H9 (cell line): ENCODE results near the gene ANKRD35. TPM values are rescaled to one million over a fixed set of nuclear protein-coding genes. Genes with fewer than 3 reads are reported as not detected.

Source experiments
- DNase-seq: peaks from one replicate; pipeline ENCODE4 v3.0.0-alpha.2; 2017
- H2AFZ ChIP-seq: one replicate; pipeline ENCODE4 v1.6.1; 2013; ENCODE audit warnings: mild to moderate bottlenecking, low read length, control low read depth, moderate library complexity
- H2AK5ac ChIP-seq: 2 replicates; pipeline ENCODE4 v1.6.1; 2013; ENCODE audit warnings: low read length, control low read depth, mixed read lengths; ENCODE audit not compliant: insufficient read length
- H2BK120ac ChIP-seq: one replicate; pipeline ENCODE4 v1.6.1; 2013; ENCODE audit warnings: low read depth, mild to moderate bottlenecking, low read length, control low read depth, inconsistent platforms; ENCODE audit not compliant: poor library complexity, severe bottlenecking
- H2BK12ac ChIP-seq: 2 replicates; pipeline ENCODE4 v1.6.1; 2013; ENCODE audit warnings: low read length, control low read depth, mixed read lengths, low read depth; ENCODE audit not compliant: insufficient read length
- H2BK15ac ChIP-seq: 2 replicates; pipeline ENCODE4 v1.6.1; 2013; ENCODE audit warnings: low read depth, low read length, control low read depth
- H2BK20ac ChIP-seq: one replicate; pipeline ENCODE4 v1.6.1; 2013; ENCODE audit warnings: low read depth, mild to moderate bottlenecking, low read length, control low read depth, inconsistent platforms; ENCODE audit not compliant: poor library complexity, severe bottlenecking
- H2BK5ac ChIP-seq: 2 replicates; pipeline ENCODE4 v1.6.1; 2013; ENCODE audit warnings: low read length, control low read depth, mixed read lengths; ENCODE audit not compliant: insufficient read length
- H3K14ac ChIP-seq: 2 replicates; pipeline ENCODE4 v1.6.1; 2013; ENCODE audit warnings: low read length, control low read depth; ENCODE audit not compliant: insufficient read depth
- H3K18ac ChIP-seq: 2 replicates; pipeline ENCODE4 v1.6.1; 2013; ENCODE audit warnings: low read depth, mild to moderate bottlenecking, mixed read lengths, low read length, control low read depth; ENCODE audit not compliant: insufficient read length
- H3K23ac ChIP-seq: 2 replicates; pipeline ENCODE4 v1.6.1; 2013; ENCODE audit warnings: low read length, control low read depth, mixed read lengths, low read depth; ENCODE audit not compliant: insufficient read length
- H3K23me2 ChIP-seq: 2 replicates; pipeline ENCODE4 v1.6.1; 2013; ENCODE audit warnings: low read depth, mild to moderate bottlenecking, mixed read lengths, low read length, control low read depth; ENCODE audit not compliant: insufficient read length, poor library complexity, severe bottlenecking
- H3K27ac ChIP-seq: 2 replicates; pipeline ENCODE4 v1.5.1; 2013; ENCODE audit warnings: low read length, control low read depth, mixed read lengths, low read depth; ENCODE audit not compliant: insufficient read length
- H3K27me3 ChIP-seq: 2 replicates; pipeline ENCODE4 v1.6.1; 2013; ENCODE audit warnings: low read length, control low read depth, inconsistent platforms; ENCODE audit not compliant: insufficient read depth
- H3K4ac ChIP-seq: 2 replicates; pipeline ENCODE4 v1.6.1; 2013; ENCODE audit warnings: low read depth, mild to moderate bottlenecking, control low read depth, inconsistent platforms, low read length, moderate library complexity
- H3K4me1 ChIP-seq: 2 replicates; pipeline ENCODE4 v1.6.1; 2013; ENCODE audit warnings: low read length, control low read depth, inconsistent platforms; ENCODE audit not compliant: insufficient read depth
- H3K4me2 ChIP-seq: 2 replicates; pipeline ENCODE4 v1.6.1; 2013; ENCODE audit warnings: low read length, control low read depth, mixed read lengths; ENCODE audit not compliant: insufficient read length, insufficient read depth
- H3K56ac ChIP-seq: 2 replicates; pipeline ENCODE4 v1.6.1; 2013; ENCODE audit warnings: low read depth, mild to moderate bottlenecking, mixed read lengths, low read length, control low read depth; ENCODE audit not compliant: insufficient read length
- H3K79me1 ChIP-seq: 2 replicates; pipeline ENCODE4 v1.6.1; 2013; ENCODE audit warnings: low read depth, mild to moderate bottlenecking, moderate library complexity, low read length, control low read depth, inconsistent platforms; ENCODE audit not compliant: insufficient read depth, poor library complexity, severe bottlenecking
- H3K79me2 ChIP-seq: 2 replicates; pipeline ENCODE4 v1.6.1; 2013; ENCODE audit warnings: low read length, control low read depth, inconsistent platforms; ENCODE audit not compliant: insufficient read depth
- H3K9ac ChIP-seq: 2 replicates; pipeline ENCODE4 v1.6.1; 2013; ENCODE audit warnings: low read length, control low read depth, mixed read lengths; ENCODE audit not compliant: insufficient read length; ENCODE audit errors: extremely low read depth
- H3K9me3 ChIP-seq: one replicate; pipeline ENCODE4 v1.6.1; 2013; ENCODE audit warnings: low read depth, low read length, inconsistent platforms; ENCODE audit not compliant: control insufficient read depth
- H3T11ph ChIP-seq: one replicate; pipeline ENCODE4 v1.6.1; 2013; ENCODE audit warnings: mild to moderate bottlenecking, low read length, control low read depth, inconsistent platforms
- H4K20me1 ChIP-seq: one replicate; pipeline ENCODE4 v1.6.1; 2013; ENCODE audit not compliant: control insufficient read depth, insufficient read length, insufficient read depth
- H4K5ac ChIP-seq: 2 replicates; pipeline ENCODE4 v1.6.1; 2013; ENCODE audit warnings: low read depth, mild to moderate bottlenecking, mixed read lengths, low read length, control low read depth; ENCODE audit not compliant: insufficient read length
- H4K8ac ChIP-seq: replicated peaks from 2 replicates; pipeline ENCODE4 v1.6.1; 2013; ENCODE audit warnings: low read length, control low read depth, mixed read lengths, low read depth; ENCODE audit not compliant: insufficient read length
- H4K91ac ChIP-seq: 2 replicates; pipeline ENCODE4 v1.6.1; 2013; ENCODE audit warnings: low read depth, mild to moderate bottlenecking, moderate library complexity, mixed read lengths, low read length, control low read depth; ENCODE audit not compliant: insufficient read length
- H3K27ac Mint-ChIP-seq, 3 experiments: 2 replicates in 2 of 3; 3 replicates in 1 of 3; pipeline ENCODE4 v1.8.0; 2020 to 2021; ENCODE audit warnings: mixed read lengths in 3 of 3, mild to moderate bottlenecking in 1 of 3, moderate library complexity in 1 of 3
- H3K27me3 Mint-ChIP-seq: 2 replicates; pipeline ENCODE4 v1.8.0; 2021; ENCODE audit warnings: low read depth, mild to moderate bottlenecking, moderate library complexity, mixed read lengths
- H3K36me3 Mint-ChIP-seq, 3 experiments: 2 replicates in 2 of 3; 3 replicates in 1 of 3; pipeline ENCODE4 v1.8.0; 2020 to 2021; ENCODE audit warnings: low read depth in 3 of 3, mixed read lengths in 3 of 3; ENCODE audit not compliant: insufficient read depth in 1 of 3
- H3K4me1 Mint-ChIP-seq, 2 experiments: 2 replicates each; pipeline ENCODE4 v1.8.0; 2020; ENCODE audit warnings: mixed read lengths in 2 of 2
- H3K4me3 Mint-ChIP-seq, 2 experiments: 2 replicates in 1 of 2; 3 replicates in 1 of 2; pipeline ENCODE4 v1.8.0; 2020 to 2021; ENCODE audit warnings: mild to moderate bottlenecking in 2 of 2, mixed read lengths in 2 of 2, moderate library complexity in 1 of 2
- H3K9me3 Mint-ChIP-seq, 2 experiments: 2 replicates in 1 of 2; 3 replicates in 1 of 2; pipeline ENCODE4 v1.8.0; 2020; ENCODE audit warnings: mild to moderate bottlenecking in 2 of 2, mixed read lengths in 2 of 2, moderate library complexity in 1 of 2
- WGBS: extraction: QIAGEN DNeasy Blood & Tissue Kit; methylation state at CpG from one replicate; pipeline ENCODE4 v1.1.7; 2013; ENCODE audit warnings: missing lambda C conversion rate, low lambda C conversion rate, mixed read lengths; ENCODE audit not compliant: insufficient read length; ENCODE audit errors: extremely low coverage; 5-methylcytosine and 5-hydroxymethylcytosine counted together
- total RNA-seq: library from RNA; stranded (reverse); gene quantifications from 2 replicates; pipeline ENCODE4 v1.2.1, GENCODE V29; 2021
- TF ChIP-seq, protein P1 (sequence below): fragments of 200-600 bp; sonication (generic); conservative IDR thresholded peaks from 3 replicates; pipeline ENCODE4 v1.8.0; 2021; ENCODE audit warnings: antibody characterized with exemption, mild to moderate bottlenecking

The ANKRD35 gene
- total RNA-seq, 1 experiment from 2014 or later, result 0.28 TPM

- H3K4ac ChIP-seq, result no peak overlapping the region
- no peaks in the 10 kb centered on the region for H3K9me3 ChIP-seq
- TF ChIP-seq, protein P1, sequence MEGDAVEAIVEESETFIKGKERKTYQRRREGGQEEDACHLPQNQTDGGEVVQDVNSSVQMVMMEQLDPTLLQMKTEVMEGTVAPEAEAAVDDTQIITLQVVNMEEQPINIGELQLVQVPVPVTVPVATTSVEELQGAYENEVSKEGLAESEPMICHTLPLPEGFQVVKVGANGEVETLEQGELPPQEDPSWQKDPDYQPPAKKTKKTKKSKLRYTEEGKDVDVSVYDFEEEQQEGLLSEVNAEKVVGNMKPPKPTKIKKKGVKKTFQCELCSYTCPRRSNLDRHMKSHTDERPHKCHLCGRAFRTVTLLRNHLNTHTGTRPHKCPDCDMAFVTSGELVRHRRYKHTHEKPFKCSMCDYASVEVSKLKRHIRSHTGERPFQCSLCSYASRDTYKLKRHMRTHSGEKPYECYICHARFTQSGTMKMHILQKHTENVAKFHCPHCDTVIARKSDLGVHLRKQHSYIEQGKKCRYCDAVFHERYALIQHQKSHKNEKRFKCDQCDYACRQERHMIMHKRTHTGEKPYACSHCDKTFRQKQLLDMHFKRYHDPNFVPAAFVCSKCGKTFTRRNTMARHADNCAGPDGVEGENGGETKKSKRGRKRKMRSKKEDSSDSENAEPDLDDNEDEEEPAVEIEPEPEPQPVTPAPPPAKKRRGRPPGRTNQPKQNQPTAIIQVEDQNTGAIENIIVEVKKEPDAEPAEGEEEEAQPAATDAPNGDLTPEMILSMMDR, result no peak
- H2BK15ac ChIP-seq, result no peak overlapping the region
- H3K27ac ChIP-seq, result no peak overlapping the region
- H3K79me1 ChIP-seq, result no peaks in the 10 kb centered on the region
- Mint-ChIP-seq H3K27ac (no peak overlapping the region), H3K9me3 (no peaks in the 10 kb centered on the region), H3K4me1 (peaks cover 30 to 31% of the 10 kb centered on the region in 2 experiments), H3K4me3 (no peak overlapping the region), H3K36me3 (no peaks in the 10 kb centered on the region), H3K27me3 (peaks cover 12% of the 10 kb centered on the region)
- no peak overlapping the region for H2BK120ac ChIP-seq
- H3K56ac ChIP-seq, result no peak overlapping the region
- no peak overlapping the region for H3K23ac ChIP-seq
- no peak overlapping the region for H2AFZ ChIP-seq
- H2BK12ac ChIP-seq, result no peak overlapping the region
- H2BK5ac ChIP-seq, result no peak overlapping the region
- no peaks in the 10 kb centered on the region for H4K20me1 ChIP-seq
- no peak overlapping the region for H4K8ac ChIP-seq
- H3K9ac ChIP-seq, result no peak overlapping the region
- peaks cover 7% of the 10 kb centered on the region; the same call in 1 of the 2 replicates for H3K27me3 ChIP-seq
- no peak overlapping the region for H4K91ac ChIP-seq
- DNase-seq, result no peak
- H3K18ac ChIP-seq, result no peak overlapping the region
- no peak overlapping the region for H2AK5ac ChIP-seq
- no peak overlapping the region for H3T11ph ChIP-seq
- no peaks in the 10 kb centered on the region for H3K4me1 ChIP-seq
- H3K23me2 ChIP-seq, result peaks cover 10% of the 10 kb centered on the region
- no peaks in the 10 kb centered on the region for H3K79me2 ChIP-seq
- no peak overlapping the region for H4K5ac ChIP-seq
- H2BK20ac ChIP-seq, result no peak overlapping the region
- no peak overlapping the region for H3K14ac ChIP-seq
- no CpG with 5 or more reads among the region's 3 CpGs for WGBS
- no peak overlapping the region for H3K4me2 ChIP-seq
Measured at GRCh38 chr1:145889722-145890121, 4.1 kb upstream of the ANKRD35 start.
